Activated CD4-positive, alpha-beta T cell treated with anti-CD3 and anti-CD28 coated beads for 1 hour (primary cell): ENCODE measurements around the gene BCAS1.
A peak's percentile ranks its signal among the peaks of the same experiment; 100 is the strongest.

Experiments used
- DNase-seq: peaks from one replicate; pipeline ENCODE4 v3.0.0-alpha.2; 2020

Gene BCAS1

DNA sequence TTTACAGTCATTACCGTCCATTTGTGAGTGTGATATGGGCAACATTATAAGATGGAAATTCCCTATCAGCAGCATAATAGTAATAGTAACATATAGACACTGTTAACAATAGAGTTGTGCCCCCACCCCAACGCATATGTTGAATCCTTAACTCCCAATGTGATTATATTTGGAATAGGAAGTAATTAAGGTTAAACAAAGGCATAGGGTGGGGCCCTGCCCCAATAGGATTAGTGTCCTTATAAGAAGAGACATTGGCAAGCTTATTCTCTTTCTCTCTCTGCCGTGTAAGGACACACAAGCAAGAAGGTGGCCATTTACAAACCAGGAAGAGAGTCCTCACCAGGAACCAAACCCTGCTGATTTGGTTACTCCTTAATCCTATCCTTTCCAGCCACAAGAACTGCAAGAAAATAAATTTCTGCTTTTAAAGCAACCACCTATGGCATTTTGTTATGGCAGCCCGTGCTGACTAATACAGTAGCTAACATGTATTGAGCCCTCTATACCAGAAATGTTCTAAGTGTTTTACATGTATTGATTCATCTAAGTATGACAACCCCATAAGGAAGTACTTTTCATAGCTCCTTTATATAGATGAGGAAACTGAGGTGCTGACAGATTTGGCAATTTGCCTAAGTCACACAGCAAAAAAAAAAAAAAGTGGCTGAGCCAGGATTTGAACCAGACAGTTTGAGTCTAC lies 114.2 kb downstream of the BCAS1 start:
- DNase-seq, result no peak

DNA sequence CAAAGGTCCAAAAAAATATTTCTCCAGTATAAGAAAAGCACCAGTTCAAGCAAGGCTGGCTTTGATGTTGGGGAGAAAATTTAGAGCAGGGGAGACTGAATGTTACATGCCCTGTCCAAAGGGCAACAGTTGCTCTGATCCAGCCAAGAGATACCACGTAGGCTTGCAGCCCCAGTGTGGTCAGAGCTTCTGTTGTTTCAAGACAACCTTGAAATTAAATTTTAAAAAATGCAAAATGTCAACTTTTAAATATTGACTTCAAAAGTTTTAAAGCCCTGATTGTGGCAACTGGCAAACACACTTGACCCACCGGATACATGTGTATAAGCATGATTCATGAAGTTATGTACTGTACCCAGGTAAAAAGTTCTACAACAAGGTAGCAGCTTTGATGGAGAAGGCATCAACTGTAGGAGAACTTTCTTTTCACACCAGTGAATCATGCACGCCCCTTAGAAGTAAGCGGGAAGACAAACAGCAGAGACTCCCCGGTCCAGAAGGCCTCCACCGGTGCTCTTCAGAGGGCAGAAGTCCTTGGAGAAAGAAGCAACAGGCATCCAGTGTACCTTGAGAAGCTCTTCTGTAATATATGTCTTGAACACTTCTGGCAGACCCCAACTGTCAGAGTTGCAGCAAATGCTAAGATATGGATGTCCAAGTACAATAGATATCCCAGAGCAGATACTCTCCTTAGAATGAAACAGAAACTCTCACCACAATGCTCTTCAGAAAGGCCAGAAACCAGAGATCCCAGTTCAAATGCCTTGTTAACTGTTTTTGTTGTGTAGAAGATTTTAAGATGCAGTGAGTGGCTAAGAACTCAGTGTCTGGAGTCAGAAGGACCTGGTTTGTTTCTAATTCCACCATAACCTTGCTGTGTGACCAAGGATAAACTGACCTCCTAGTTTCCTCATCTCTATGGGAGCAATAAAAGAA lies 115.4 kb downstream of the BCAS1 start:
- DNase-seq, result no peak

DNA sequence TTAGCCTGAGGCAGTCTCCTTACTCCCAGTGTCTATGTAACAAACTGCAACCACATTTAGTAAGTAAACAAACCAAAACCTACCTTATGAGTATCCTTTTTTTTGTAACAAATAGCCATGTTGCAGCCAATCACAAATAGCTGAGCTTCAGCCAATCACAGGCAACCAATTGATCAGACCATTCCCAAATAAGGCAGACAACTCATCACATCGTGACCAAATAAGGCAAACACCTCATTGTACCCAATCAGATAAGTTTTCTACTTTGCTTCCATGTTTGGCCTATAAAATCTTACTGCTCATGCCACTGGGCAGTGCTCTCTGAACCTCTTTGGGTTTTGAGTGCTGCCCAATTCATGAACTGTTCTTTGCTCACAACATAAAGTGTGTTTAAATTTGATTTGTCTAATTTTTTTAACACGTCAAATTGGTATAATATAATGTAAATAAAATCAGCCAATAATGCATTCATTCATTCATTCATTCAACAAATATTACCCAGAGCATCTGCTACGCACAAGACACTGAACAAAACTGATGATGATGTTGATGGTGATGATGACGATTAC lies 117.8 kb downstream of the BCAS1 start:
- DNase-seq, result no peak

DNA sequence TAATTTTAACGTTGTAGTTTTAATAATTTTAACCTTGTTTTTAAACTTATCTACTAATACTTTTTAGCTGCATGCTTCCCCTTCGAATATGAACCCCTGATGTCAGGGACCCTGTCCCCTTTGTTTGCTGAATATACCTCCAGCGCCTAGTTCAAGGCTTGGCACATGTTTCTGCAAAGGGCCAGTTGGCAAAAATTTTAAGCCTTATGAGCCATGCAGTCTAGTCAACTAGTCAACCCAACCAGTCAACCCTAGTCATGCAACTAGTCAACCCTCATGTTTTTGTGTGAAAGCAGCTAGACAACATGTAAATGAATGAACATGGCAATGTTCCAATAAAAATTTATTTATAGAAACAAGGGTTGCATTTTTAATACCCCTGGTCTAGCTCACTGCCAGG lies 119.8 kb downstream of the BCAS1 start:
- no peak for DNase-seq

DNA sequence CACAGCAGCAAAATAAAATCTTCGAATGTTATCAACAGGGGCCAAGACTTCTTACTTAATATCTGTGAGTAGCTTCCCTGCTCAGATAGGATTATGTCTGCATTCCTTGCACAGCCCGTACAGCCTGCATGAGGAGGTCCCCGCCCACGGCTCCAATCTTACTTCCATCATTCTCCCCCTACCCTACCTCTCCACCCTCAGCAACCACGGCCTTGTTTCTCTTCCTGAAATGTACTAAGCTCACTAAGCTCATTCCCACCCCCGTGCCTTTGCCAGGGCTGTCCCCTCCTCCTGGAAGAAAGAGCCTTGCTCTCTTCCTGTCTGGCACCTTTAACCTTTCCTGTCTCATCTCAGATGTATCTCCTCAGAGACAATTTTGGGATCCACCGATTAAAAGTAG lies 120.4 kb downstream of the BCAS1 start:
- no peak for DNase-seq

DNA sequence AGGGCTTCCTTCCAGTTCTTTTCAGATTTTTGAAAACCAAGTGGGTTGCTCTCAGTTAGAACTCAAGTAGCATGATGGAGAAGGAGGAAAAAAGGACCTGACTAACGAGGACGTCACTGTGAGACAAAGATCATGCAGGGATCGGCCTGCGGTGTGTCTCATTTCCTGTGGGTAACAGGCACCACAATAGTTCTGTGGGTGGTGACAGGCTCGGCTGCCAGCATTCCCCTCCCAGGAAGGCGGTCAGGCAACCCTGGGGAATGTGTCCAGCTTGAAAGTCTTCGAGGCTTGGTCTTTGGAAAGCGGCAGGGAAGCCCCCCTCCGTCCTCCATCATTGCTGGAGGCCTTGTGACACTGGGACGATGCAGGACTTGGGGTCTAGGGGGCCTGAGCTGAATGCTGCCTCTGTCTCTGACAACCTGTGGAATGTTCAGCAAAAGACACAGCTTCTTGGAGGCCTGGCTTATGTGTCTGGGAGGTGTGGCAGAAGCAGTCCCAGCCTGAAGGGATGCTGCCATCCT lies 121.0 kb downstream of the BCAS1 start:
- DNase-seq, result peak; percentile 65

DNA sequence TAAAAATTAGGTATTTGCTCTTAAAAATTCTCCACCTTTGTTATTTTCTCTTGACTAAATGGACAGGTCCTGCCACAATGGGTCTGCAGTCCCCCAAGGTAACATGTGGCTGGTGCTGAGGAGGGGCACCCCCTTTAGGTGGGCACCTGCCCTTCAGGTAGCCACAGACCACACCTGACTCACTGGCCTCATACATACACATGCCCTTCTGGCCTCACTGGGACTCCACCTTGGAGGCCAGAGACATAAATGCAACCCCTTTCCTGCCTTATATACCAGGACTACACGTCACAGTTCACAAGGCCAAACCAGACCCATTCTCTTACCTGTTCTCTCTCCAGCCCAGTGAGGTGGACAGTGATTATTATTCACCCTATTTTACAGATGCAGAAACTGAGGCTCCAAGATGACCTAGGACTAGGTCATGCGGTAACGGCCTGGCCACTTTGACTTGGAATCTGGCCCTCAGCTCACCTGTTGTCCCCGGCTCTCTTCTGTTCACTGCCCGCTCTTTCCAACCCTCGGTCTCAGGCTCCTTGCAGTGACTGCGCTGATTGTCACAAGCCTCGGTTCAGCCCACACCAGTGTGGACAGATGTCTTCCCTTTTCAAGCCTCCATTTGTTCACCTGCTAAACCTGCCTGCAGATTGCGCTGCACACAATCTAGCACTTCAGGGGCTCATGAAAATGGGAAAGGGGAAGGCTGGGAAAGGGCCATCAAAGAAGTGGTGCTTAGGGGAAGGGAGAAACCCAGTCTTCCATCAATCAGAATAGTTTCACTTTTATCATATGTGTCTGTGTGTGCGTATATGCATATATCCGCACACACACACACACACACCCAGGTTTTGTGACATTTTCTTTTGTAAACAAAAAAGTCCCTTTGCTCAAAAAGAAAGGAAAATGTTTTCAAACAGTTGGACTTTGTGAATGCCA lies 121.7 kb downstream of the BCAS1 start:
- DNase-seq, result no peak

DNA sequence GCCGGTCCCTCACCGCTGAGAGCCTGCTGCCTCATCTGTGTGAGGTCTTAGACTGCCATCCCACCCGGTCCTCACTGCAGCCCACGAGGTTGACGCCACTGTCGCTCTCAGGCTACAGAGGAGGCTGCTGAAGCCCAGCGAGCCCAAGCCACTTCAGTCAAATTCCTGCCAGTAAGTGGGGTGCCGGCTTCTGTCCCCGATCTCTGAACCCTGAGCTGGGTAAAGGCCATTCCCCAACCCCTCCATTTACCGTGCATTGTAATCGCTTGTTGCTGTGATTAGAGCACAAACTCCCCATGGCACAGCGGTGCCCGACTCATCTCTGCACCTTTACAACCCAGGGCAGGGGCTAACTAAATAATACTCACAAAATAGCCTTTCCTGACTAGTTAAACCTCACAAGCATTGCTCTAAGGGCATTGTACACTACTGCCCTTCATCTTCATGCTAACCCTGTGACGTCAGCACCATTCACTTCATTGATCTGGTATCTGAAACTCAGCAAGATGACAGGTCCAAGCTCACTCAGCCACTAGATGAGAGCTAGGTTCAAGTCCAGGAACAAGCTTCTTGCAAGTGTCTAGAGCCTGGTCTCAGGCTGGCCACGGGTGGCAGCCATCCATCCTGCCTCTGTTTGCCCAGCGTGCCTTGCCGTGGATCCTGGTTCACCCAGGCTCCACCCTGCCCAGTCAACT lies 122.7 kb downstream of the BCAS1 start:
- no peak for DNase-seq

DNA sequence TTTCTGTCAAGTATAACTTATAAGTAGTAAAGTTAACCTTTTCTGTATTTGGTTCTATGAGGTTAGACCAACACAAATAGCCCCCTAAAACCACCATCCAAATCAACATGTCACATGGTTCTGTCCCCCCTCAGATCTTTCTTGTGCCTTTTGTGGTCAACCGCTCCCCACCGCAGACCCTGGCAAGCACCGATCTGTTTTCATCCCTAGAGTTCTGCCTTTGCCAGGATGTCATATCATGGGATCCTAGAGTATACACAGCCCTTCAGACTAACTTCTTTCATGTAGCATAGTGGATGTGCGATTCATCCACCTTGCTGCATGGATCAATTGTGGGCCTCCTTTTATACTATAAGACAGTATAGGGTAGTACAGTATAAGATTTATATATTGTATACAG lies 124.3 kb downstream of the BCAS1 start:
- no peak for DNase-seq

DNA sequence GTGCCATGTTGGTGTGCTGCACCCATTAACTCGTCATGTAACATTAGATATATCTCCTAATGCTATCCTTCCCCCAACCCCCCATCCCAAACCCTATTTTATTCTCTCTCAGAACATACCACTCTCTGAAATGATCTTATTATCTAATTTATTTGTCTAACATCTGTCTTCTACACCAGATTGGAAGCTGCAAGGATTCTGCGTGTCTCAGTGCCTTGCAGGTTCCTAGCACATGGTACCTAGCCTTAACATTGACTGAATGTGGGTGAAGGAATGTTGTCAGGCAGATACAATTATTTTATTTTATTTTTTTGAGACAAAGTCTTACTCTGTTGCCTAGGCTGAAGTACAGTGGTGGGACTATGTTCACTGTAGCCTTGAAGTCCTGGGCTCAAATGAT lies 124.9 kb downstream of the BCAS1 start:
- no peak for DNase-seq

DNA sequence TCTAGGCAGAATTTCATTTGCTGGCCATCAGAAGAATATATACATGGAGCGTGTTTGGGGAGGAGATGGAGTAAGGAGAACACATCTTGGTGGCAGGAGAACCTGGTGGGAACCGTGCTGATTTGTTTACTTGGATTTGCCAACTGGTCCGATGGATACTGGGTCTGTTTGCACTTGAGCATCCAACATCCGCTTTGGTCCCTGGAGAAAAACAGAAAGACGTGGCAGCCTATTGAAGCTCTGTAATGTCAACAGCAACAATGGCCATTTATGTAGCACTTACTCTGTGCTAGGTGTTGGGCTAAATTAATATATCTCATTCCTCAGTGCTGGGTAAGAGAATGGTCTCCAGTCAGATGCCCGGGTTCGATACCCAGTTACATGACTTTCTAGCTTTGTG lies 125.6 kb downstream of the BCAS1 start:
- DNase-seq, result no peak

DNA sequence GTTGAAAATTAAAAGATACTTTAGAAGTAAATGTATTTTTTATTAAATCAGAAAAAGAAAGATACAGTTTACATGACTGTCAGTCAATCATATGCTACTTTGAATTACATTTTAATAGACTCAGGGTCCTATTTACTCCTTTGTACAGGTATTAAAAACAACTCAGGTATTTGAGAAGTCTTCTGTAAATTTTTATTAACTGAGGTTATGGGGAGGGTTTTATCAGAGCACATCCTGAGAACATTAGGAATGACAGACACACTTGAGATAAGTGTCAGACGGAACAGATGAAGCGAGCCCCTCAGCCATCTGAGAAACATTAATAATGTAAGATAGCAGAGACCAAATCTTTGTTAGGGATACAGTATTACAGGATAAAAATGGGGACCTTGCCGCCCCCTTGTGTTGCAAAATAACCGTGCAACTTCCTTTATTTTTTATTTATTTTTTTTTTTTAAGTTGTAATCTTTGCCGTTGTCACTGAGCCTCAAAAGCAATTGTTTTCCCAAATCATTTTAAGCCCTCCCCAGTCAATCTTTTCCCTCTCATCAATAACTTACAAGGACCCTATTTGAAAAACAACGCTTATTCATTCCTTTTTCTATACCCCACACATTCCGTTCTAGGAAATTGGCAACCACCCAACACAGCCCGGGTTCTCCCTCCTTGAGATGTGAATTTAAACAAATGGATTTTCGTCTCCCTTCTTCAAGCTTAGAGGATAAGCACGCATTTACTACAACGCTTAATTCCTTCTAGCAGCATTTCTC lies 126.7 kb downstream of the BCAS1 start:
- DNase-seq, result no peak

DNA sequence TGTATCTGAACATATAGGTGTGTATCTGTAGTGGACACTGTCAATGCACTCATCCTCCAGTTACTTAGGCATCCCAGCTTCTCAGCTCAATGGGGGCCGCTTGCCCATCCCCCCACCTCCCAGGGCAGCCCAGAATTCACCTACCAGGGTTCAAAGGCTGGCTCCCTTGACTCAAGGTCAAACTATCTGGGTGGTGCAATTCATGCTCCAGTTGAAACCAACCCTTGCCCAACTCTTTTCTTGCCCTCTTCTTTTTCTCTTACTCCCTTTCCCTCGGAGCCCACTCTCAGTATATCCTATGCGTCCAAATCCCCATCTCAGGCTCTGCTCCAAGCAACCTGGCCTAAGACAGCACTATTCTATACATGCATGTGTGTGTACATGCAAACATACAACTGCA lies 127.4 kb downstream of the BCAS1 start:
- DNase-seq, result no peak

DNA sequence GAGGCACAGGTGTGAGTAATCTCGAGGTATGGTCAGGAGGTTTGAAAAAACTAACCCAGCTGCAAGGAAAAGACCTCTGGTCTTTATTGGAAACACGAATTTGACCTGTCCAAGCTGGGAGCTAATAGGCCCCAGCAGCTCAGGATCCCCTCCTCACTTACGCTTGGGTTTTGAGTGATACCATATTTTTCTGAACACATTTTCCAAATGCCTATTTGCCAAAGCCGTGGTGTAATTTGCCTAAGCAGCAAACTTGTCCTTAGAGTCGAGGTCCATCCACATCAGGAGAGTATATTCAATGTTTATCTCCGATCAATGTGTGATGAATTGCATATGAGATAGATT lies 128.0 kb downstream of the BCAS1 start:
- no peak for DNase-seq

DNA sequence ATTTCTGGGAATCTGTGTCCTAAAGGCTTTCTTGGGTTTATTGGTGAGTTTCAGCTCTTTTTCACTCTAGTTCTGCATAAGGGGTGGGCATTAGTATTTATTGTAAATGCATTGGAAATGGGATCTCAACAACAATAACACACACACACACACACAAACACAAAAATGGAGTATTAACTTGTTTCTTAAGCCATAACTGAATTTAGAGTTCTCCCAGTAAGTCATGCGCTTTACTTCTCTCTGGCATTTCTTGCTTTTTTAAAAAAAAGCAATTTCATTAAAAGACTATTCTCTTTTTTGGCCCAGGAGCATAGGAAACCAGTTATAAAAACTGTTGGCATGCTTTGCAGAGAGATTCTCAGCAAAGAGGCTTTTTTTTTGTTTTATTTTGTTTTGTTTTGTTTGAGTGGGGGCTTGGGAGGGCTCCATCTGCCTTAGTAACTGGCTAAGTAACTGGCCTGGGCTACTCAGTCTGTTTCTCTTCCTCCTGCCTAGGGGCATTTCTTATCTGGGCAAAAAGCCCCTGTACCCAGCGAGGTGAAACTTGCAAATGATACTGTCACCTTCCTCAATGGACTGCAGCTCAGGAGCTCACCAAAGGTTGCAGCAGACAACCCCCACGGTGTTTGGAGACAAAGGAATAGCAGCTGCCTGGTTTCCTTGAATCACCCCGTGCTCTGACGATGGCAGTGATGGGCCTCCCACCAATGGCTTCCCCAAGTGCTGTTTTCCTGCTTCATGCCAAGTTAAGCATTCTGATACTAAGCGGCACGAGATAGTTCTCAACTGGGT lies 128.5 kb downstream of the BCAS1 start:
- DNase-seq, result no peak

DNA sequence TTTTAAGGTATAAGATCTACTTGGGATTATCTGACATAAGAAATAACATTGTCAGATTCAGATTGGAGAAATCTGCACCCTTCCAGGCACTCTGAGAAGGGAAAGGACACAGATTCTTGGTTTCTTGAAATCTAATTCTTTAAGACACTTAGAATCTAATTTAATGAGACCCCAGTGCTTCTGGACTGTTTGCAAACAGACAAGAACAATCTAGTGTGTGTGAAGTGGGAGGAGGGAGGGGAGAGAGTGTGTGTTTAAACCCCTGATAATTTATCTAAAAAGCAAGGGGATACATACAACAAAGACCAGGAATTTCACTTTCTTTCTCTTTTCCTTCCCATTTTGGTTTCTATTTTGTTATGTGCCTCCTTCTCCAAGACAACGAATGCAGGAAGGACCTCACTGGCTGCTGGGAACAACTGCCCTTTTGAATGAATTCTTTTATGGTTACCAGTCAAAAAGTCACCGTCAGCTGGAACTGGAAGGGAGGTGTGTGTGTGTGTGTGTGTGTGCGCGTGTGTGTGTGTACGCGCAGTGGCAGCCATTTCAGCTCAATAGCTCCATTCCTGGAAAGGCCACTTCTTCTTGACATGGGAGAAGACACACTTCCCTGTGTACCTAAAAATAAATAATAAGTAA lies 129.4 kb downstream of the BCAS1 start:
- no peak for DNase-seq

DNA sequence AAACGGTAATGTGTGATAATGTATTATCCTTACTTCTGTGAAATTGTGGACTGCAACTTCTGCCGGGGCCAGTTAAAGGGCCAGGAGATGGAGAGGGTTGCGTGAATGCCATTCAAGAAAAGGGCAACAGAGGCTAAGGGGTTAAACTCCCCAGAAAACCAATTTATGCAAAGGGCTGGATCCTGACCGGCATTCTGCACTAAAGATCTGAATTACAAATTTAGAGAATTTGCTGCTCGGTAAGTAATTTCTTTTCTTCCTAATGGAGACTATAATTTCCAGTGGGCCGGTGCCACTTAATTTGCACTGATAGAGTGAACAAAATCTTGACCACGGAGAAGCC lies 130.1 kb downstream of the BCAS1 start:
- DNase-seq, result no peak

DNA sequence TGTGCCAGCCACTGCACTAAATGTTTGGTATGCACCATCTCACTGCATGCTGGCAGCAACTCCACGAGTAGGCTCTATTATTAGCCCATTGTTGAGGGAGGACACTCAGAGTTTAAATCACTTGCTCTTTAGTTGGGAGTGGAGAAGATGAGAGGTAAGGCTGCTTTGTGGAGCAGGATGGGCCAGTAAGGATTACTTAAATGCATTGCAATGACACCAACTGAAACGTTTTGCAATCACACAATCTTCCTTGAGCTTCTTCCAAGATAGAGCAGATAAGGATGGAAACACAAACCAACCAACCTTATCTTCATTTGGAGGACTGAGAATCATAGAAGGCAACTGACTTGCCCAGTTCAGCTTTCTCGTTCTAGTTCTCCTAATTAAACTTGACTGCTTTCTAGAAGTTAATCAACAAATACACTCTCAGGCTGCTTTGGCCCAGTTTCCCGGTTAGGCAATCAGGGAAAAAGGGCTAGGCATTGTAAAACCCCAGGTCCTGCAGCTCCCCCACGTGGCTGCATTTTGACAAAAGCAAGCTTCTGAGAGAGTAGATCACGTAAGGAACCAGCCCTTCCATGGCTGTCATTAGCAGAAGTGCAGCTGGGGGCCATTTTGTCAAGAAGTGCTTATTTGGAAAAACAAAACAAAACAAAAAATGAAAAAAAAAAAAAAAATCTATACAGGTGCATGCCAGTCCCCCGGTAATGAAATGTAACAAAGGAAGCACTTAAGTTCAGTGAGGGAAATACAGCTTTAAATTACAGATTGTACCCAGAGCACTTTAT lies 130.6 kb downstream of the BCAS1 start:
- peak; percentile 43 for DNase-seq

DNA sequence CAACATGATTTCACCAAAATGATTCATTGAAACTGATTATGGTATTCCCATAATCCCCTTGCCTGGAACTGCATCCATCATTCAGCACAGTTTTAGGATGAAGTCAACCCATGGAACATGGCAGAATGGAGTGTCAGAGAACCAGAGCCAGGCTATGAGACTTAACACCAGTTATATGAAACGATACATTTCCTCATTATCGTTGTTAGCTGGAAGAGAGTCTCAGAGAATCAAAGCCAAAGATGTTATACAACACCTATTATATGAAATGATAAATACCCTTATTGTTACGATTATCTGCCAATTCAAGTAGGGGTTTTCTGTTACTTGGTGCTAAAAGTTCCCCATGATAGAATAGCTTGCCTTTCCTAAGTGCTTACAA lies 131.2 kb downstream of the BCAS1 start:
- no peak for DNase-seq
